ENCODE measurements around the gene BUD31. TPM values are rescaled to one million over a fixed set of nuclear protein-coding genes. Genes with fewer than 3 reads are reported as not detected.

The BUD31 gene
- total RNA-seq, 3 donors from 2014 or later = 53.9 to 69.8 (median 65.4) TPM

DNA sequence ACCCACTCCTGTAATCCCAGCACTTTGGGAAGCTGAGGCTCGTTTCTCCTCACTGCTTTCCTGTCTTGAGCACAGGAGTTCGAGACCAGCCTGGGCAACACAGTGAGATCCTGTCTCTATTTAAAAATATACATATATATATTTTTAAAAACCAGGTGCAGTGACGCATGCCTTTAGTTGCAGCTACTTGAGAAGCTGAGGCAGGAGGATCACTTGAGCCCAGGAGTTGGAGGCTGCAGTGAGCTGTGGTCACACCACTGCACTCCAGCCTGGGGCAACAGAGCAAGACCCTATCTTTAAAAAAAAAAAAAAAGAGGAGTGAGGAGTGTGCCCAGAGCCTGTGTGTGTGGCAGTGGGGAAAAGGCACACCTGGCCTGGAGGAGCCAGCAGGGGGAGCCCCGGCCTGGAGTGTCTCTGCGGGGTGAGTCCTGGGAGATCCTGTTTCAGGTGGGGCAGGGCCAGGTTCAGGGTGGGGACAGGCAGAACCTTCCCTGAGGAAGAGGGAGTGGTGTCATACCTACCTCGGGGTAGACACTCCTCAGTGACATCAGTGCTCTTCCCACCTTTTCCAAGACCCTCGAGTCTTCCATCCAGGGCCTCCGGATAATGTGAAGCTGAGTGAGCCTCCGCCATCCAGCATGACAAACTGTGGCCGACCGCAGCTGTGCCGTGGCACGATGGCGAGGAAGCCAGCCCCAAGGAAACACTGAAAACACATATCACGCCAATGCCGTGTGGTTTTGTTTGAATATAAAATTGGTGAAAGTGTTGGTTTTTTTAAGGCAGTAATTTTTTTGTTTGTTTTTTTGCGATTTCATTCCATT lies 43.2 kb upstream of the BUD31 start:
- no peak for TF ChIP-seq POLR2A (IDR thresholded peaks at IDR 0.05)
- TF ChIP-seq, protein P1, sequence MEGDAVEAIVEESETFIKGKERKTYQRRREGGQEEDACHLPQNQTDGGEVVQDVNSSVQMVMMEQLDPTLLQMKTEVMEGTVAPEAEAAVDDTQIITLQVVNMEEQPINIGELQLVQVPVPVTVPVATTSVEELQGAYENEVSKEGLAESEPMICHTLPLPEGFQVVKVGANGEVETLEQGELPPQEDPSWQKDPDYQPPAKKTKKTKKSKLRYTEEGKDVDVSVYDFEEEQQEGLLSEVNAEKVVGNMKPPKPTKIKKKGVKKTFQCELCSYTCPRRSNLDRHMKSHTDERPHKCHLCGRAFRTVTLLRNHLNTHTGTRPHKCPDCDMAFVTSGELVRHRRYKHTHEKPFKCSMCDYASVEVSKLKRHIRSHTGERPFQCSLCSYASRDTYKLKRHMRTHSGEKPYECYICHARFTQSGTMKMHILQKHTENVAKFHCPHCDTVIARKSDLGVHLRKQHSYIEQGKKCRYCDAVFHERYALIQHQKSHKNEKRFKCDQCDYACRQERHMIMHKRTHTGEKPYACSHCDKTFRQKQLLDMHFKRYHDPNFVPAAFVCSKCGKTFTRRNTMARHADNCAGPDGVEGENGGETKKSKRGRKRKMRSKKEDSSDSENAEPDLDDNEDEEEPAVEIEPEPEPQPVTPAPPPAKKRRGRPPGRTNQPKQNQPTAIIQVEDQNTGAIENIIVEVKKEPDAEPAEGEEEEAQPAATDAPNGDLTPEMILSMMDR (IDR thresholded peaks at IDR 0.05) = peak in 2 of 3 donors; percentile 33 to 43
- Histone ChIP-seq H3K4me3 (no peak overlapping the region), H3K27me3 (no peaks in the 10 kb centered on the region), H3K9me3 (no peaks in the 10 kb centered on the region), H3K27ac (no peak overlapping the region), H3K36me3 (no peaks in the 10 kb centered on the region), H3K4me1 (no peaks in the 10 kb centered on the region)
- DNase-seq (ENCODE audit: low spot score in 2 of 2) = no peak
- intact Hi-C loops (cut with DNase I; ENCODE audit: low total_unique reads) = no loop called here

DNA sequence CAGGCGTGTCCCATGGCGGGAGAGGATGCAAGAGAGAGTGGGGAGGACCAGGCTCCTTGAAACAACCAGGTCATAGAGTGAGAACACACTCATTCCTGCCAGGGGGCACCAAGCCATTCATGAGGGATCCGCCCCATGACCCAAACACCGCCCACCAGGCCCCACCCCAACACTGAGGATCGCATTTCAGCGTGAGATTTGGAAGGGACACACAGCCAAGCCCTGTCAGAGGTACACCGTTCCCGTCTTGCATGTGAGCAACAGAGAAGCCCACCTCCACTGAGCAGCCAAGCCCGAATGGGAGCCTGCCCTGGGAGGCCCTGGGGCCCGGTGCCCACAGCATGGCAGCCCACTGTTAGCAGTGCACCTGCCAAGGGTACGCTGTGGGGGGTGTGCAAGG lies 42.1 kb upstream of the BUD31 start:
- TF ChIP-seq POLR2A (IDR thresholded peaks at IDR 0.05) (no peak), POLR2AphosphoS5 (IDR thresholded peaks at IDR 0.05) (no peak)
- TF ChIP-seq, protein P1 (IDR thresholded peaks at IDR 0.05) = no peak
- Histone ChIP-seq H3K27me3 (no peaks in the 10 kb centered on the region), H3K36me3 (no peaks in the 10 kb centered on the region), H3K4me1 (no peaks in the 10 kb centered on the region), H3K27ac (no peak overlapping the region), H3K4me3 (no peak overlapping the region), H3K9me3 (no peaks in the 10 kb centered on the region)
- intact Hi-C loops (cut with DNase I; ENCODE audit: low total_unique reads) = no loop called here
- no peak for DNase-seq (ENCODE audit: low spot score in 2 of 2)

DNA sequence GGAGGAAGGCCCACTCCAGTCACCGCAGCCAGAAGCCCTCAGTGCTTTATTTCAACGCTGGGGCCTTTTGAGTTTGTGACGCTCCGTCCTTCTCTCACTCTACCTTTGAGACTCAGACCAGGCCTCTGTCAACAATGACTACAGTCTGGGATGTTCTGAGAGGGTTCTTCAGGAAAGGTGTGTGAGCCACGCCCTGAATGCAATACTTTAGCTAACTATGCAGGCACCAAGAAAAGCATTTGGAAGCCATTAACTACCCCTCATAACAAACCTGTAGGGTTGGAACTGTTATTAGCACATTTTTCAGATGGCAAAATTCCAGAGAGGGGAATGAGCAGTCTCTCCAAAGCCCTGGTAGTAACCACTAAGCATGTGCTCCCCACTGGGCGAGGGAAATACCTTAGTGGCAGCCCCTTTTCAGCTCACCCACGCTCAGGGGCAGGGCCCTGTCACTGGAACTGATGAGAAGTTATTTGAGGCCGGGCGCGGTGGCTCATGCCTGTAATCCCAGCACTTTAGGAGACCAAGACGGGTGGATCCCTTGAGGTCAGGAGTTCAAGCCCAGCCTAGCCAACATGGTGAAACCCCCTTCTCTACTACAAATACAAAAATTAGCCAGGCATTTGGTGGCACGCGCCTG lies 39.9 kb upstream of the BUD31 start:
- intact Hi-C loops (cut with DNase I; ENCODE audit: low total_unique reads) = no loop called here
- H3K4me1 ChIP-seq = no peaks in the 10 kb centered on the region
- DNase-seq (ENCODE audit: low spot score in 2 of 2) = no peak
- no peak for TF ChIP-seq POLR2AphosphoS5 (IDR thresholded peaks at IDR 0.05)
- TF ChIP-seq POLR2A (IDR thresholded peaks at IDR 0.05) = no peak
- TF ChIP-seq, protein P1 (IDR thresholded peaks at IDR 0.05) = no peak
- H3K27me3 ChIP-seq = no peaks in the 10 kb centered on the region
- H3K9me3 ChIP-seq = no peaks in the 10 kb centered on the region
- no peak overlapping the region for H3K4me3 ChIP-seq
- H3K27ac ChIP-seq = no peak overlapping the region
- H3K36me3 ChIP-seq = no peaks in the 10 kb centered on the region

DNA sequence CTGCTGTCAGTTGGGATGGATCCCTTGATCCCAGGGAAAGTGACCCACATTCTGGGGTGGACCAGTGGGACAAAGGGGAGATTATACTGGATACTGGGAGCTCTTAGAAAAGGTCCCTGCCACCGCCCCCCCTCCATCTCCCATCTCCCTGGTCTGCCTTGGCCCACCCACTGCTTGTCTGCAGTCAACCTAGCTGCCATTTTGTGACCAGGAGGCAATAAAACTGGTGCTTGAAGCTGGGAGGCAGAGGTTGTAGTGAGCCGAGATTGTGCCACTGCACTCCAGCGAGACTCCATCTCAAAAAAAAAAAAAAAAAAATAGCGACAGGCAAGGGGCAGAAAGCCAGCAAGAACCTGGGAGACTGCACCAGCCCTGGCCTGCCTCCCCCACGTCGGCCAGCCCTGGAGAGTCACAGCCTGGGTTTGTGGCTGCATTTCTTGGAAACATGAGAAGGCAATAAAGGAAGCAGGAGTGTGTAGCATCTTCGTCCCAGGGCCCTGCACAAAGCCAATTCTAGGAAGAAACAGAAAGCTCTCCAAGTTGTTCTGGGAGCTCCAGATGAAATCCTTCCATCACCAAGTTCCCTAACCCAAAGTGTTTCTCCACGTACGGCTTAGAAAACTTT lies 38.9 kb upstream of the BUD31 start:
- no peaks in the 10 kb centered on the region for H3K4me1 ChIP-seq
- intact Hi-C loops (cut with DNase I; ENCODE audit: low total_unique reads) = no loop called here
- no peak for DNase-seq (ENCODE audit: low spot score in 2 of 2)

More for the DNA sequence above, 38.9 kb upstream of the BUD31 start:
- no peak overlapping the region for H3K27ac ChIP-seq
- TF ChIP-seq POLR2A (IDR thresholded peaks at IDR 0.05) (no peak), POLR2AphosphoS5 (IDR thresholded peaks at IDR 0.05) (no peak)
- TF ChIP-seq, protein P1 (IDR thresholded peaks at IDR 0.05) = no peak
- no peak overlapping the region for H3K4me3 ChIP-seq
- no peaks in the 10 kb centered on the region for H3K27me3 ChIP-seq
- no peaks in the 10 kb centered on the region for H3K36me3 ChIP-seq
- no peaks in the 10 kb centered on the region for H3K9me3 ChIP-seq
